Naive B cell (primary cell): ENCODE data around the gene TTLL5. TPM values are rescaled to one million over a fixed set of nuclear protein-coding genes. Genes with fewer than 3 reads are reported as not detected.

ENCODE experiments used
- ATAC-seq, 2 donors: fragments of 150-1000 bp; cut with Tn5 transposase; 2 replicates each; pipeline ENCODE4 v1.10.0; 2021; ENCODE audit warnings: low read depth in 2 of 2, mild to moderate bottlenecking in 2 of 2, moderate library complexity in 2 of 2
- DNase-seq: peaks from one replicate; pipeline ENCODE4 v3.0.0; 2022
- H3K27ac Mint-ChIP-seq, 6 donors: one replicate each; pipeline ENCODE4 v1.8.0; 2020 to 2022; ENCODE audit warnings: mild to moderate bottlenecking in 6 of 6, mixed read lengths in 6 of 6, moderate library complexity in 5 of 6, inconsistent platforms in 2 of 6
- H3K27me3 Mint-ChIP-seq, 3 donors: one replicate each; pipeline ENCODE4 v1.8.0; 2021 to 2022; ENCODE audit warnings: mixed read lengths in 3 of 3, mild to moderate bottlenecking in 1 of 3
- H3K36me3 Mint-ChIP-seq, 2 donors: one replicate each; pipeline ENCODE4 v1.8.0; 2020 to 2022; ENCODE audit warnings: mixed read lengths in 2 of 2, inconsistent platforms in 1 of 2, mild to moderate bottlenecking in 1 of 2
- H3K4me1 Mint-ChIP-seq, 3 donors: one replicate each; pipeline ENCODE4 v1.8.0; 2020 to 2022; ENCODE audit warnings: mixed read lengths in 3 of 3, inconsistent platforms in 1 of 3, mild to moderate bottlenecking in 1 of 3, moderate library complexity in 1 of 3
- H3K4me3 Mint-ChIP-seq, 8 donors: one replicate each; pipeline ENCODE4 v1.8.0; 2020 to 2022; ENCODE audit warnings: mild to moderate bottlenecking in 8 of 8, mixed read lengths in 8 of 8, moderate library complexity in 8 of 8, inconsistent platforms in 2 of 8
- H3K9me3 Mint-ChIP-seq, 7 donors: one replicate each; pipeline ENCODE4 v1.8.0; 2020 to 2022; ENCODE audit warnings: mixed read lengths in 7 of 7, mild to moderate bottlenecking in 5 of 7, inconsistent platforms in 2 of 7, moderate library complexity in 1 of 7
- polyA plus RNA-seq, 6 donors: library from polyadenylated mRNA; unstranded; fragments of 300-500 nt; fragmentation: Illumina TruSeq; gene quantifications; one replicate each; pipeline ENCODE4 v1.2.3, GENCODE V29; 2021; ENCODE audit warnings: low read depth in 6 of 6

TTLL5 gene
- polyA plus RNA-seq, 6 donors from 2014 or later: 3.8 to 15.9 (median 9.1) TPM

DNA sequence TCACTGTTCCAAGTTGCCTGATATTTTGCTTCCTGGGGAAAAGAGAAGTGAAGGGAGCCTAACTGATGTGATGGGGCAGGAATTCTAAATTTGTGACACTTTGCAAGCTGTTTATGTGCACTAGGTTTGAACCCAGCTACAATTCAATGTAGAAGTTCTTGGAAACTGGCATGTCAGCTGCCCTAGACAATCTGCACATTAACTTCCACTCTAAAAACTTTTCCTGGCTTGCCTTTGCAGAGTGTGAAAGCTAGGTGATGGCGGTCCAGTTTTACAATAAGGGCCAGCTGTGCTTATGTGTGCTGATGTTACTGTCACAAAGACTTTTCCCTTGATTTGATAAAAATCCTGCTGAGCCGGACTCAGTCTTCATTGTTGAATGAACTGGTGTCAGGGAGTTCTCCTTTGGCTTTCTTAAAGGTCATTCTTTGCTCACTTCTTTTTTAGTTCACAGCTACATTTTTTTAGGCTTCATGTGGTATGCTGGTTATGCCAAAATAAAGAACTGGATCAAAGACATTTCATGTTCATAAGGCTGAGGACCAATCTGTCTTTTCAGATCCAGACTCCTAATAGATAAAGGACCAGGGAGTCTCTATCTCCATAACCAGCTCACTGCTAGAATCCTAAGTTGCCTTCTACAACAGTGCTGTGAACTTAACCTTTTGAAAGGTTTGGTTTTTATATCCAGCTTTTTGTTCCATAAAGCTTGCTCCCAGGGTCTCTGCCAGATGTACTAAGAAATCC lies 187.3 kb downstream of the TTLL5 start:
- no peaks in the 10 kb centered on the region for H3K4me1 Mint-ChIP-seq
- no peaks in the 10 kb centered on the region for H3K27me3 Mint-ChIP-seq
- no peaks in the 10 kb centered on the region for H3K9me3 Mint-ChIP-seq
- DNase-seq: no peak
- no peaks in the 10 kb centered on the region for H3K36me3 Mint-ChIP-seq
- no peak for ATAC-seq
- H3K27ac Mint-ChIP-seq: no peak overlapping the region
- H3K4me3 Mint-ChIP-seq: peak overlapping the region in 1 of 8 donors; percentile 52

DNA sequence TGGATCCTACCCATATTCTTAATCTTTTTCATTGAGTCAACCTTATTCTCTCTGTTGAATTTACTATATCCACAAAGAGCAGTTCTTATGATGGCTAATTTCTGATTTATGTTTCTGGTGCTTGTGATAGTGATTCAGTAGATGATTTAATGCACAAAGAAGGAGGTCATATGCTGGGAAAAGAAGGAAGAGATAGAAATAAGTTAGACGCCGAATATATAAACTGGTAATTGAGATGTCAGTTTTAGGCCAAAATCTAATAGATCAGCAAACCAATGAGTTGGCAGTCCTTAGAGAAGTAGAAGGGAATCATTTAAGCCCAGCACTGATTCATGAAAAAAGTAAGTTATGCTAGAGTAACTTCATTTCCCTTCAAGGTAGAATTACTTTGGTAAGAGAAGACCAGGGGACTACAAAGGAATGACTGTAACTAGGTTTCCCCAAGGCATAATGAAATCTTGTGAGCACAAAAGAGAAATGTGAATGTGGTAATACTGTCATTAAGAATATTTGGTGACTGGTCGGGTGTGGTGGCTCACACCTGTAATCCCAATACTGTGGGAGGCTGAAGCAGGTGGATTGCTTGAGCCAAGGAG lies 188.4 kb downstream of the TTLL5 start:
- DNase-seq: no peak
- no peak overlapping the region for H3K4me3 Mint-ChIP-seq
- H3K9me3 Mint-ChIP-seq: no peaks in the 10 kb centered on the region
- H3K4me1 Mint-ChIP-seq: no peaks in the 10 kb centered on the region
- H3K27ac Mint-ChIP-seq: peak overlapping the region in 1 of 6 donors; percentile 26
- no peaks in the 10 kb centered on the region for H3K27me3 Mint-ChIP-seq
- ATAC-seq: no peak
- no peaks in the 10 kb centered on the region for H3K36me3 Mint-ChIP-seq

DNA sequence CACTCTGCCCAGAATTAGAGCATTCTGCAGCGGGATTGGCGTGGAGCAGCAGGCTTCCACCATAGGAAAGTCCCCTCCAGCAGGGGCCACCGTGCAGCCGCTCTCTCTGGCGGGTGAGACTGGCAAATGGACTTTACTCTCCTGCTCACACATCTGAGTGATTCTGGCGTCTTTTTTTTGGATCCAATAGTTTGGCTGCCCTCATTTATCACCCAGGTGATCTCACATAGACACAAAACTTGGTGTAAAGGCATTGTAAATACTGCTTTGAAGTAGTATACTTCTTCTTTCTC lies 190.5 kb downstream of the TTLL5 start:
- H3K27ac Mint-ChIP-seq: peak overlapping the region in 1 of 6 donors; percentile 74
- H3K9me3 Mint-ChIP-seq: no peaks in the 10 kb centered on the region
- no peak overlapping the region for H3K4me3 Mint-ChIP-seq
- DNase-seq: no peak
- no peaks in the 10 kb centered on the region for H3K27me3 Mint-ChIP-seq
- H3K4me1 Mint-ChIP-seq: no peaks in the 10 kb centered on the region
- no peaks in the 10 kb centered on the region for H3K36me3 Mint-ChIP-seq
- ATAC-seq: no peak

DNA sequence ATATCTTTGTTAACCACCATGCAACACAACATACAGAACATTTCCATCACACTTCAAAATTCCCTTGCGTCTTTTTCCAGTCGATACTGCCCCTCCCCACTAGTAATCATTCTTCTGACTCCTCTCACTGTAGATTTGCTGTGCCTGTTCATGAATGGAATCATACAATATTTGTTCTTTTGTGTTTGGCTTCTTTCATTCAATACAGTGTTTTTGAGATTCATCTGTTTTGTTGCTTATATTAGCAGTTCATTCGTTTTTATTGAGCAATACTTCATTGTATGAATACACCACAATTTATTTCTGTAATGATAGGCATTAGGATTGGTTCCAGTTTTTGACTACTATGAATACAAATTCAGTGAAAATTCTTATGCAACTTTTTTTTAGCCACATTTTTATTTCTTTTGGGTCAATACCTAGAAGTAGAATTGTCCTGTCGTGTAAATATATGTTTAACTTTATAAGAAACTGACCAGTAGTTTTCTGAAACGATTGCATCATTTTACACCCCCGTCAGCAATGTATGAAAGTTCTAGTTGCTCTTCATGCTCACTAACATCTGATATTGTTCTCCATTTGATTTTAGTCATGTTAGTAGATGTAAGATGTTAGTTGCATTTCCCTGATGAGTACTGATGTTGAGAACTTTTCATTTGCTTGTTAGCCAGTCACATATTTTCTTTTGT lies 193.2 kb downstream of the TTLL5 start:
- Mint-ChIP-seq H3K27me3 (no peaks in the 10 kb centered on the region), H3K4me3 (no peak overlapping the region), H3K36me3 (no peaks in the 10 kb centered on the region), H3K27ac (peak overlapping the region in 1 of 6 donors; percentile 14), H3K9me3 (no peaks in the 10 kb centered on the region), H3K4me1 (no peaks in the 10 kb centered on the region)
- ATAC-seq (no peak), DNase-seq (no peak)

DNA sequence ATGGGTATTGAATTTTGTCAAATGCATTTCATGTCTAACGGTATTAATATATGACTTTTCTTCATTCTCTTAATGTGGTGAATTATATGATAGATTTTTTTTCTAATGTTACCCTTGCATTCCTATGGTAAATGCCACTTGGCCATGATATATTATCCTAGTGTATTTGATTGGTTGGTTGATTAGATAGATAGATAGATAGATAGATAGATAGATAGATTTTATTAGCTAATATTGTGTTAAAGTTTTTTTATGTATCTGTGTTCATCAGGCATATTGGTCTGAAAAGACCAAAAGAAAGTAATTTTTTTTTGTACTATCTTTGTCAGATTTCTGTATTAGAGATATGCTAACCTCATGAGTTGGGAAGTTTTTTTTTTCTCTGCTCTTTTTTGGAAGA lies 196.2 kb downstream of the TTLL5 start:
- ATAC-seq: no peak
- Mint-ChIP-seq H3K27me3 (no peaks in the 10 kb centered on the region), H3K36me3 (no peaks in the 10 kb centered on the region), H3K4me3 (no peak overlapping the region), H3K4me1 (no peaks in the 10 kb centered on the region), H3K27ac (no peak overlapping the region), H3K9me3 (no peaks in the 10 kb centered on the region)
- no peak for DNase-seq

DNA sequence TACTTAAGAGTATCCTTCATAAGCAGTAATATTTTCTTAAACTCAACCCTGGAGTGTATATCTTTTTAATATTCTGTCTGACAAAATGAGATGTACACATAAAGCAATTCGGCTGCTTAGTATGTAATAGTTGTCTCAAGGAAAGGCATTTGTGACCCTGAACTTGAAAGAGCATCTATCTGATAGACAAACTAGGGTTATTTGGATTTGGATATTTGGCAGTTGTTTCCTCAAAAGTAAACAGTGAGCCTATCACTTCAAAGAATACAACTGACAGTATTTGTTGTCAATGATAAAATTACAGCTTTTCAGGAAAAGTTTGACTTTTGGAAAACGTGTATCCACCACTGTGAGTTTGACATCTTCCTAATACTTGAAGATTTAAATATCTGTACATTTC lies 197.3 kb downstream of the TTLL5 start:
- Mint-ChIP-seq H3K4me3 (no peak overlapping the region), H3K9me3 (no peaks in the 10 kb centered on the region), H3K36me3 (no peaks in the 10 kb centered on the region), H3K27me3 (no peaks in the 10 kb centered on the region), H3K27ac (no peak overlapping the region), H3K4me1 (no peaks in the 10 kb centered on the region)
- DNase-seq (no peak), ATAC-seq (no peak)

DNA sequence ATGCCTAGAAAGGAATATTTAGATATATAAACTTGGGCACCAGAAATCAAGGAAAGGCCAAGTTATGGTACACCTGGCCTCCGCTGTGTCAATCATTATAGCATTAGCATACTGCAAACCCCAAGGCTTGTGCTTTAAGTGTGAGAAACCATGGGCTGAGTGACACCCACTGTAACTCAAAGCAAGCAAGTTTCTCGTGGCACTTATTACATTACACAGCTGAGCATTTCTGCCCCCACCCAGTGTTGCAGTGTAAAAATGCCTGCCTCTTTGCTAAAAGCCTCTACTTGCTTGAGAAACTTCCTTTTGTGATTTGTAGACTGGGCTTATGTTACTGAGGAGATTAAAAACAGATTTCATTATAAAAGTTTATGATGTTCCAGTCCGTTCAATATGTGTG lies 198.7 kb downstream of the TTLL5 start:
- no peak for ATAC-seq
- Mint-ChIP-seq H3K36me3 (no peaks in the 10 kb centered on the region), H3K27ac (no peak overlapping the region), H3K27me3 (no peaks in the 10 kb centered on the region), H3K9me3 (no peaks in the 10 kb centered on the region), H3K4me3 (no peak overlapping the region), H3K4me1 (no peaks in the 10 kb centered on the region)
- no peak for DNase-seq

DNA sequence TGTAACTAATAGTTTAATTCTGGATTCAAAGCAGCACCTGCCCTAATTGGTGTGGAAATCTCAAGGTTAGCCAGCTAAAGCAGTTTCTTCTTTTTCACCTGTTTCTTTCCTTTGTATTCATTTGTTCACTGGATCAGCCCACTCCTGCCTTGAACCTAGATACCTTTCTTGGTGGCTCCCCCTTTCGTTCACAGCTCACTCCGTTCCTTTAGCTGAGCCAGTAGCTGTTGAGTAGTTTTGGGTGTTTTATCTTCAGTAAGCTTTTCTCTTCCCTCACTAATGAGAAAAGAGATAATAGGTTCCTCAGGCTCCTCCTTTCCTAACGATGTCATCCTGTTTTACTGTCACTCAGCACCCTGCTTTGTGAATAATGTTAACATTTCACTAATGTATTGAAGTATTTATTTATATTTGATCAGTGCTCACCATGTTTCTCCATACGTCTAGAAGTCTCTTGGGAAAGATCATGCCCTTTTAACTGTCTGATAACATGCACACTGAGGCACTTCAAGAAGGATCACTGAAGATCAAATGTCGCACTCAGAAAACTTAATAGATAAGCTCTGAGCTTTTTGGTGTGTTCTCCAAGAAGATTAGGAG lies 199.6 kb downstream of the TTLL5 start:
- Mint-ChIP-seq H3K27me3 (no peaks in the 10 kb centered on the region), H3K36me3 (no peaks in the 10 kb centered on the region), H3K4me3 (no peak overlapping the region), H3K9me3 (no peaks in the 10 kb centered on the region), H3K27ac (peak overlapping the region in 1 of 6 donors; percentile 32), H3K4me1 (no peaks in the 10 kb centered on the region)
- no peak for DNase-seq
- no peak for ATAC-seq

DNA sequence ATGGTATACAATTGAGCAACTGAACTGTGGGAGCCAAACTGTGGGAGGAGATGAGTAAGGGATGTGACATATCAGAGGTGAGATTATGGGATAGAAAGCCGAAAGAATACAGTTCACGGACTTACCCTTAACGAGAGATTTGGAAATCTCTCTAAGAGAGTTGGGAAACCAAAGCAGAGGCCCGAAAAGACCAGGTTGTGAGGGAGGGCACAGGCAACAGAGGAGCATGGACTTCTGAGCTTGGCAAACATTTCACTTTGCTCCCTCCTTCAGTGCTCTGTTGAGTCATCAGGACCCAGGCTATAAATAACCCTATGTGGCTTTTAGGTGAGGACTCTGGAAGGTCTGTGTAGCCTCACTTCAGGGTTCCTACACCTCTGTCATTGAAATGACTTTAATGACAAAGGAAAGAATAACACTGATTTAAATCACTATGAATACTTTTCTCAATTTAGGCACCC lies 200.1 kb downstream of the TTLL5 start:
- Mint-ChIP-seq H3K4me3 (no peak overlapping the region), H3K36me3 (no peaks in the 10 kb centered on the region), H3K4me1 (no peaks in the 10 kb centered on the region), H3K27me3 (no peaks in the 10 kb centered on the region), H3K27ac (no peak overlapping the region), H3K9me3 (no peaks in the 10 kb centered on the region)
- DNase-seq: no peak
- ATAC-seq: no peak

DNA sequence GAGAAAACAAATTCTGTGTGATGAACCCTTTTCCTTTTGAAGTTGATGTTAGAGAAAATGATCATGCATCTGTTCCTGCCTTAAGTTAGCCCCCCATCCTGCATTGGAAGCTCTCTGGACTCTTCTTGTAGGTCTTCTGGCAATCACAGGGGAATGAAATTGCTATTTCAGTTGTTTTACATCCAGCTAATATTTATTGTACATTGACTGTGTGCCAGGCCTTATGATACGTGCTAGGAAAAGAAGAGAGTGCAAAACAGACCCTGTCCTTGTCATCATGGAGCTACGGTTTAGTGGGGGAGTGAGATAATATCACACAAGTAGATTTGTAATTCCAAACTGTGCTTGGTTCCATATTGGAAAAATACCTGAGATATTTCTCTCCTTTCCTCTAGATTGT lies 202.2 kb downstream of the TTLL5 start:
- Mint-ChIP-seq H3K27ac (no peak overlapping the region), H3K27me3 (no peaks in the 10 kb centered on the region), H3K4me3 (no peak overlapping the region), H3K9me3 (no peaks in the 10 kb centered on the region), H3K36me3 (peaks cover 0 to 5% of the 10 kb centered on the region in 2 donors), H3K4me1 (no peaks in the 10 kb centered on the region)
- DNase-seq (no peak), ATAC-seq (no peak)

DNA sequence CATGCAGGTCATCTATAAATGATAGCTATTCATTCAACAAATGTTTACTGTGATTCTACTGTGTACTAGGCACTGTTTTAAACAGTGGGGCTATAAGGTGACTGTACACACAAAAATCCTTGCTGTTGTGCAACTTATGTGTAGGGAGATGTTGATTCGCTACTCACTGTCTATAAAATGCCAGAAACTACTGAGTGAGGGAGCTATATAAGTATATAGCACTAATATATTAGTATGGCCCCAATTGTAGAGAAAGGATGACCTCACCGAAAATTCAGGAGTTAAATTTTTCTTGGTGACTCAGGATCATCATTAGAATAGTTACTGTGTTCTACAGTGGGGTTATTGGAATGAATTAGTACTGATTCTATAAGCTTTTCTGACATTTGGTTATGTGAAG lies 203.3 kb downstream of the TTLL5 start:
- ATAC-seq (no peak), DNase-seq (no peak)
- Mint-ChIP-seq H3K27ac (peak overlapping the region in 1 of 6 donors; percentile 9), H3K36me3 (peaks cover 0 to 5% of the 10 kb centered on the region in 2 donors), H3K27me3 (no peaks in the 10 kb centered on the region), H3K9me3 (no peaks in the 10 kb centered on the region), H3K4me1 (no peaks in the 10 kb centered on the region), H3K4me3 (no peak overlapping the region)

DNA sequence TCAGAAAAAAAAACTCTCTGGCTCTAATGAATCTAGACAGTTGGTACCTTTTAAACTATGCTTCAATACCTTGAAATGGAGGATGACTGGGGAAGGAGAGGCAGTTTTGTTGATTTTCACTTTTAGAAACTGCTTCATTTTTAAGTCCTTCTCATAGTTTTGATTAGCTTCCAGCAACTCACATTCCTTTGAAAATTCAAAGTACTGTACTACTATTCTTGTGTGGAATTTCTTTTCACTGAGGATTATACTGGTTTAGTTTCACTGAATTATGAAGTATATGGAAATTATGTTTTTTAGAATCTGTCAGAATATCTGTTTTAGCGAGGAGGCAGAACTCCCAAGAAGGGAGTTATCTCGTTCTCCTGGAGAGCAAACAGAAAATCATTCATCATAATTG lies 204.5 kb downstream of the TTLL5 start:
- H3K36me3 Mint-ChIP-seq: peaks cover 0 to 13% of the 10 kb centered on the region in 2 donors
- DNase-seq (no peak), ATAC-seq (no peak)
- no peaks in the 10 kb centered on the region for H3K9me3 Mint-ChIP-seq
- H3K27ac Mint-ChIP-seq: no peak overlapping the region
- H3K4me3 Mint-ChIP-seq: no peak overlapping the region
- H3K4me1 Mint-ChIP-seq: no peaks in the 10 kb centered on the region
- no peaks in the 10 kb centered on the region for H3K27me3 Mint-ChIP-seq

DNA sequence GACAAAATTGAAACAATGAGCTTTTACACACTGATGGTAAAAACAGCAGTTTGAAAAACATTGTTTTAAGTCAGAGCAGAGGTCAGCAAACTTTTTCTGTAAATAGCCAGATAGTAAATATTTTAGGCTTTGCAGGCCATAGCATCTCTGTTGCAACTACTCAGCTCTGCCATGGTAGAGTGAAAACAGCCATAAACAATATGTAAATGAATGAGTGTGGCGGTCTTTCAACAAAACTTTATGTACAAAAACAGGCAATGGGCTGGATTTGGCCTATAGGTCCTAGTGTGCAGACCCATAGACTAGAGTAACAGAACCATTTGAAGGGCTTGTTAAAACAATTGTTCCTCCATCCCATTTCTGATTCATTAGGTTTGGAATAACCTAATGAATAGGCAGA lies 205.9 kb downstream of the TTLL5 start:
- DNase-seq (no peak), ATAC-seq (no peak)
- Mint-ChIP-seq H3K36me3 (peaks cover 7 to 21% of the 10 kb centered on the region in 2 donors), H3K4me1 (no peaks in the 10 kb centered on the region), H3K27ac (no peak overlapping the region), H3K27me3 (no peaks in the 10 kb centered on the region), H3K9me3 (no peaks in the 10 kb centered on the region), H3K4me3 (no peak overlapping the region)
